Activated CD4-positive, alpha-beta T cell treated with anti-CD3 and anti-CD28 coated beads, Interleukin-2, amount 50 U/mL, for 4 hours (primary cell): Measurements from ENCODE around the gene CAMK1.

Experiments
- DNase-seq, 2 experiments: peaks; one replicate each; pipeline ENCODE4 v3.0.0-alpha.2; 2020

CAMK1 gene

GRCh38 chr3:9769426-9770275 lies at the start of gene CAMK1:
TSS of gene CAMK1 (minus strand) at chr3:9769947. CDS start at chr3:9767749, 2,198 bp downstream.
- peak; percentile 44 to 51 for DNase-seq

GRCh38 chr3:9818666-9819335 lies 49.1 kb upstream of the CAMK1 start:
- no peak for DNase-seq

GRCh38 chr3:9817436-9817835 lies 47.7 kb upstream of the CAMK1 start:
- DNase-seq, result no peak

GRCh38 chr3:9815986-9816385 lies 46.2 kb upstream of the CAMK1 start:
- no peak for DNase-seq

GRCh38 chr3:9812870-9813483 lies 43.2 kb upstream of the CAMK1 start:
- DNase-seq, result no peak

- DNase-seq, result no peak
Measured at GRCh38 chr3:9810846-9811245, 41.1 kb upstream of the CAMK1 start.

GRCh38 chr3:9810433-9810770 lies 40.7 kb upstream of the CAMK1 start:
- no peak for DNase-seq

GRCh38 chr3:9809615-9810432 lies 40.1 kb upstream of the CAMK1 start, which contains the start of gene TTLL3:
TSS of gene TTLL3 (plus strand) at chr3:9810262. CDS start at chr3:9810662, 400 bp downstream.
- peak; percentile 12 to 22 for DNase-seq

GRCh38 chr3:9809239-9809614 lies 39.5 kb upstream of the CAMK1 start:
- DNase-seq, result no peak

- DNase-seq, result peak; percentile 48 to 50
Measured at GRCh38 chr3:9808345-9809037, 38.7 kb upstream of the CAMK1 start.

GRCh38 chr3:9807981-9808344 lies 38.2 kb upstream of the CAMK1 start:
- DNase-seq, result no peak

- no peak for DNase-seq
Measured at GRCh38 chr3:9806688-9807589, 37.2 kb upstream of the CAMK1 start.

- no peak for DNase-seq
Measured at GRCh38 chr3:9806137-9806536, 36.4 kb upstream of the CAMK1 start.

- DNase-seq, result no peak
Measured at GRCh38 chr3:9804996-9805395, 35.2 kb upstream of the CAMK1 start.

GRCh38 chr3:9803494-9803893 lies 33.7 kb upstream of the CAMK1 start:
- DNase-seq, result no peak

- DNase-seq, result no peak
Measured at GRCh38 chr3:9800529-9800928, 30.8 kb upstream of the CAMK1 start.

GRCh38 chr3:9797196-9797945 lies 27.6 kb upstream of the CAMK1 start:
- DNase-seq, result no peak

- no peak for DNase-seq
Measured at GRCh38 chr3:9795207-9795606, 25.5 kb upstream of the CAMK1 start.

GRCh38 chr3:9794400-9794799 lies 24.7 kb upstream of the CAMK1 start:
- no peak for DNase-seq

GRCh38 chr3:9793161-9793781 lies 23.5 kb upstream of the CAMK1 start:
- no peak for DNase-seq
